Activated B cell treated with CpG ODN at 0.5 μM for 24 hours (primary cell): ENCODE measurements around the gene ISCA1. TPM values are rescaled to one million over a fixed set of nuclear protein-coding genes. Genes with fewer than 3 reads are reported as not detected.
A peak's percentile ranks its signal among the peaks of the same experiment; 100 is the strongest.

ENCODE experiments used
- ATAC-seq: fragments of 200-7000 bp; cut with Tn5 transposase; one replicate; pipeline ENCODE4 v1.10.0; 2021; ENCODE audit warnings: low read depth, mild to moderate bottlenecking, moderate library complexity
- CTCF ChIA-PET: fragments of 350-600 bp; sonication (Branson Sonifier 250); formaldehyde crosslinking; loops from one replicate; lab custom pipeline; 2021; ENCODE audit warnings: antibody characterized with exemption; lab: Charles Lee
- POLR2A ChIA-PET: fragments of 350-600 bp; sonication (Branson Sonifier 250); formaldehyde crosslinking; loops from one replicate; lab custom pipeline; 2021; ENCODE audit warnings: antibody characterized with exemption; lab: Charles Lee
- DNase-seq: peaks from one replicate; pipeline ENCODE4 v3.0.0; 2022
- H3K27ac Mint-ChIP-seq: one replicate; pipeline ENCODE4 v1.8.0; 2020; ENCODE audit warnings: mixed read lengths
- H3K27me3 Mint-ChIP-seq: one replicate; pipeline ENCODE4 v1.8.0; 2021; ENCODE audit warnings: mixed read lengths
- H3K36me3 Mint-ChIP-seq: one replicate; pipeline ENCODE4 v1.8.0; 2021; ENCODE audit warnings: low read depth, mixed read lengths
- H3K4me1 Mint-ChIP-seq: one replicate; pipeline ENCODE4 v1.8.0; 2021; ENCODE audit warnings: mixed read lengths
- H3K4me3 Mint-ChIP-seq: one replicate; pipeline ENCODE4 v1.8.0; 2020; ENCODE audit warnings: mild to moderate bottlenecking, mixed read lengths
- H3K9me3 Mint-ChIP-seq: one replicate; pipeline ENCODE4 v1.8.0; 2020; ENCODE audit warnings: mixed read lengths
- intact Hi-C: fragments of 100-400 bp; cut with micrococcal nuclease; formaldehyde crosslinking; loops from one replicate; pipeline ENCODE4 v1.15.1; 2024
- total RNA-seq: library from RNA; stranded (reverse); gene quantifications from 2 replicates; pipeline ENCODE4 v1.2.3, GENCODE V29; 2022
- TF ChIP-seq, protein P1 (sequence below): fragments of 200-600 bp; IDR thresholded peaks from one replicate; pipeline ENCODE4 v1.8.0; 2022; ENCODE audit warnings: antibody characterized with exemption, mild to moderate bottlenecking

Gene ISCA1
- total RNA-seq: 16.0 TPM in 2 replicates

DNA sequence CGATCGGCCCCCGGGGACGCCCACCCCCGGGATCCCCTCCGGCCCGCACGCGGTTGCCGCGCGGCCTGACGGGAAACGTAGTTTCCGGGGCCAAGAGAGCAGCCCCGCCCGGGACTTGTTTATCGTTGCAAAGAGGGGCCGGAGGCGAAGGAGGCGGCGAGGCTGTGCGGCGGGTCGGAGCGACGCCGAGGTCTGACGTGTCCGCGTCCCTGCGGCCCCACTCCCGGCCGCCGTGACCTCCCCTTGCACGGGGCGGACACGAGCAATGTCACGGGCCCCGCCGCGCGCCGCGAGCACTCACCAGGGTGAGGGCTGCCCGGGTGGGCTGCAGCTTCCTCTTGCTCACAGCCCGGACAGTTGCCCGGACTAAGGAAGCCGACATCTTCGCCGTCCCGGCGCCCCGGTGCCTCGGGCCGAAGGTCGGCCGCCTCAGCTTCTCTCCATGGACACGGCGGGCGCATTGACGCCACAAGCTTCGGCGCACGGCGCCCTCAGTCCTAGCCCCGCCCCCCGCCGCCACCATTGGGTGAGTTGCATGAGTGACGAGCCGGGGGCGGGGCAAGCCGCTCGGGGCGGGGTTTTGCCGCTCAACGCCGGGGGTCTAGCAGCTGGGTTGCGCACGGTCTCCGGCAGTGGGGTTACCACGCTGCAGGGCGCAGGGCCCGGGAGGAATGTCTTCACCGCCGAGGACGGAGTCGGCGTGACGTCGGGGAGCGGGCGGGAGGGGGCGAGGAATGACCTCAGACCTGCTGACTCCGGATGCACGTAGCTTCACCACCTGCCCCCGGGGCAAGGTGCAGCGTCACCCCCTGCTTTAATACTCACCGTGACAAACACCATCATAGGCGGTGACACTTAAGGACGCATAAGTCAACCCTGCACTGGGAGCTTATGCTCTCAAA, at the start of gene ISCA1:
ISCA1 (minus strand) TSS at position 462 of the 902 bp plus-strand sequence; CDS start at position 382, 80 bp downstream.
- CTCF ChIA-PET: no interaction called here
- intact Hi-C loops: loop anchor here (1.0 to 2.0 kb wide), 5 partner anchors 68 to 540 kb away; partner anchors contain the start of genes NAA35 and TUT7
- ATAC-seq (peak; percentile 88), DNase-seq (peak; percentile 99)
- H3K27me3 Mint-ChIP-seq: no peaks in the 10 kb centered on the region
- peak within 1 kb of the TSS; percentile 93 for H3K27ac Mint-ChIP-seq
- TF ChIP-seq, protein P1, sequence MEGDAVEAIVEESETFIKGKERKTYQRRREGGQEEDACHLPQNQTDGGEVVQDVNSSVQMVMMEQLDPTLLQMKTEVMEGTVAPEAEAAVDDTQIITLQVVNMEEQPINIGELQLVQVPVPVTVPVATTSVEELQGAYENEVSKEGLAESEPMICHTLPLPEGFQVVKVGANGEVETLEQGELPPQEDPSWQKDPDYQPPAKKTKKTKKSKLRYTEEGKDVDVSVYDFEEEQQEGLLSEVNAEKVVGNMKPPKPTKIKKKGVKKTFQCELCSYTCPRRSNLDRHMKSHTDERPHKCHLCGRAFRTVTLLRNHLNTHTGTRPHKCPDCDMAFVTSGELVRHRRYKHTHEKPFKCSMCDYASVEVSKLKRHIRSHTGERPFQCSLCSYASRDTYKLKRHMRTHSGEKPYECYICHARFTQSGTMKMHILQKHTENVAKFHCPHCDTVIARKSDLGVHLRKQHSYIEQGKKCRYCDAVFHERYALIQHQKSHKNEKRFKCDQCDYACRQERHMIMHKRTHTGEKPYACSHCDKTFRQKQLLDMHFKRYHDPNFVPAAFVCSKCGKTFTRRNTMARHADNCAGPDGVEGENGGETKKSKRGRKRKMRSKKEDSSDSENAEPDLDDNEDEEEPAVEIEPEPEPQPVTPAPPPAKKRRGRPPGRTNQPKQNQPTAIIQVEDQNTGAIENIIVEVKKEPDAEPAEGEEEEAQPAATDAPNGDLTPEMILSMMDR: no peak
- H3K4me1 Mint-ChIP-seq: peaks cover 35% of the 10 kb centered on the region
- POLR2A ChIA-PET: interaction anchor here (1.0 to 2.3 kb wide), 7 partner anchors 18 to 541 kb away, joined by 3 to 13 read pairs (median 4); partner anchors contain the start of gene AGTPBP1
- H3K4me3 Mint-ChIP-seq: peak within 1 kb of the TSS; percentile 92
- no peaks in the 10 kb centered on the region for H3K9me3 Mint-ChIP-seq
- peaks cover 20% of the 10 kb centered on the region for H3K36me3 Mint-ChIP-seq

DNA sequence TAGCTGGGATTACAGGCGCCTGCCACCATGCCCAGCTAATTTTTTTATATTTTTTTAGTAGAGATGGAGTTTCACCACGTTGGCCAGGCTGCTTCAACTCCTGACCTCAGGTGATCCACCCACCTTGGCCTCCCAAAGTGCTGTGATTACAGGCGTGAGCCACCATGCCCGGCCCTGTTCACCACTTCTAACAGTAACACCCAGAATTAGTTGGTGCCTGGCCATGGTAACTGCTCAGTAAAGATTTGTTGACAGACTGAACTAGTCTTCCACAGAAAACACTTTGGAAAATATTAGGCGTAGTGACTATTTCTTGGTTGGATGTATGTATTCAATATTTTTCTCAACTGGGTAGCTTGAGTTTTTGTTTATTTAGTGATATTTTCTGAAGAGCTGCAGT, 47.8 kb upstream of the ISCA1 start:
- ATAC-seq: no peak
- H3K27me3 Mint-ChIP-seq: no peaks in the 10 kb centered on the region
- H3K36me3 Mint-ChIP-seq: peaks cover 76% of the 10 kb centered on the region
- peaks cover 4% of the 10 kb centered on the region for H3K4me1 Mint-ChIP-seq
- no peak for DNase-seq
- no peak overlapping the region for H3K27ac Mint-ChIP-seq
- intact Hi-C loops: no loop called here
- TF ChIP-seq, protein P1: no peak
- H3K9me3 Mint-ChIP-seq: peaks cover 2% of the 10 kb centered on the region
- ChIA-PET POLR2A (no interaction called here), CTCF (no interaction called here)
- H3K4me3 Mint-ChIP-seq: no peak overlapping the region

DNA sequence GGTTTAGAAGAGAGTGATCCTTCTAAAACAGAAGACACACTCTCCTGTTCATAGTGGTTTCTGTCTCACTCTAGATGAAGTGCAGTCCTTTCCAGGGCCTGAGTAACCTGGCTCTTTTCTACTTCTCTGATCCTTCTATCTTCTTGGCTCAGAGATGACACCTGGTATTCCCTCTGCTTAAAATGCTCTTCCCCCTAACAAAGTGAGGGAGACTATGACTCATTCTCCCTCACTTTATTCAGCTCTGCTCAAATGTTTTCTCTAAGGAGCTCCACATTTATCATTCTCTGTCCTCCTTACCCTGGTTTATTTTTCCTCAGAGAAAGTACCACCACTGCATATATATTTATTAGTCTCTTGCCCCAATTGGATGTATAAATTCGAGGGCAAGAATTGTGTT, 47.3 kb upstream of the ISCA1 start:
- Mint-ChIP-seq H3K36me3 (peaks cover 77% of the 10 kb centered on the region), H3K9me3 (peaks cover 2% of the 10 kb centered on the region), H3K27ac (no peak overlapping the region), H3K27me3 (no peaks in the 10 kb centered on the region), H3K4me3 (no peak overlapping the region), H3K4me1 (peaks cover 1% of the 10 kb centered on the region)
- intact Hi-C loops: no loop called here
- TF ChIP-seq, protein P1: no peak
- CTCF ChIA-PET: no interaction called here
- no peak for ATAC-seq
- no peak for DNase-seq
- POLR2A ChIA-PET: no interaction called here

DNA sequence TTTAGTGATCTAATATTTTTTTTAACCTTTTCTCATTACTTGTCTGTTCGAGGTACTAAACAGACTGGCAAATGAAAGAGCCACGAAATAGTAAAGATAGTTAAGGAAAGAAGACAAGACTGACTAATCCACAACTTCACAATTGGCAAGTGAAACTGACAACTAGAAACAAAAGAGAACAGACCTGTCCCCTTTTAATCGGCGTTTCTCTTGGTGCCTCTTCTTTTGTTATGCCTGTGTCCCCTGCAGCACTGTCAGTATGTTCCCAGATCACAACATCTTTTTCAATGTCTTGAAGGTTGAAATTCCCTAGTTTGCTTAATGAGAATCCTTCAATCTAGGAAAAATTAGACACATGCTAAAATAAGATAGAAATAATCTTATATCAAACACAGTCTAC, 45.8 kb upstream of the ISCA1 start:
- ATAC-seq: no peak
- Mint-ChIP-seq H3K4me1 (no peaks in the 10 kb centered on the region), H3K4me3 (no peak overlapping the region), H3K27ac (no peak overlapping the region), H3K36me3 (peaks cover 78% of the 10 kb centered on the region), H3K27me3 (no peaks in the 10 kb centered on the region), H3K9me3 (peaks cover 2% of the 10 kb centered on the region)
- CTCF ChIA-PET: no interaction called here
- POLR2A ChIA-PET: no interaction called here
- intact Hi-C loops: no loop called here
- TF ChIP-seq, protein P1: no peak
- DNase-seq: no peak

DNA sequence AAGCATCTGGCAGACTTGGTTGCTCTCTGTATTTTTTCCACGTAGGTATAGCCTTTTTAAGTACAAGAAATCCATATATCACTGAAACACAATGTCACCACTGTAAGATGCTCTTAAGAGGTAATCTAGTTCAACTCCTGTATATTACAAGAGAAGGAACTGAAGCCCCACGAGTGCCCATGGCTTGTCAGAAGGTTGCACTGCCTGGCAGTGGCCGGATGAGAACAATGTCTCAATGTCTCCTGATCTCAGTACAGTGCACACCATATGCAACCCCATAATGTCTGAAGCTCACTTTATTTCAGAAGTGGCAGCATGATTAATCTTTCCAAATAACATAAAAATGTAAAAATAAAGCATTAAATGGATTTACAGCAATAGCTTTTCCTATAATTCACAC, 44.2 kb upstream of the ISCA1 start:
- ChIA-PET POLR2A (no interaction called here), CTCF (no interaction called here)
- ATAC-seq (no peak), DNase-seq (no peak)
- H3K27ac Mint-ChIP-seq: peak overlapping the region; percentile 18
- H3K4me1 Mint-ChIP-seq: no peaks in the 10 kb centered on the region
- intact Hi-C loops: no loop called here
- no peaks in the 10 kb centered on the region for H3K9me3 Mint-ChIP-seq
- TF ChIP-seq, protein P1: no peak
- peaks cover 79% of the 10 kb centered on the region for H3K36me3 Mint-ChIP-seq
- no peak overlapping the region for H3K4me3 Mint-ChIP-seq
- no peaks in the 10 kb centered on the region for H3K27me3 Mint-ChIP-seq
